HepG2 (cell line): Measurements from ENCODE around the gene TTC28. TPM values are rescaled to one million over a fixed set of nuclear protein-coding genes. Genes with fewer than 3 reads are reported as not detected.

ENCODE experiments used
- ATAC-seq: fragments of 200-7000 bp; cut with Tn5 transposase; 3 replicates; pipeline ENCODE4 v1.9.1; 2020; ENCODE audit warnings: mild to moderate bottlenecking, moderate library complexity
- BruUV-seq: library from RNA; stranded (reverse); fragments of 400-500 nt; replicated peaks from 2 replicates; lab custom pipeline; 2021; lab: Mats Ljungman, UMichigan
- CTCF ChIA-PET: fragments of 300-600 bp; formaldehyde crosslinking; extraction: SDS; loops from one replicate; lab custom pipeline; 2021; ENCODE audit warnings: low total read pairs, inconsistent platforms, low intra/inter-chr PET ratio; lab: Yijun Ruan, JAX
- POLR2A ChIA-PET: fragments of 350-600 bp; sonication (Branson Sonifier 250); formaldehyde crosslinking; loops from one replicate; lab custom pipeline; 2020; ENCODE audit warnings: antibody characterized with exemption, inconsistent platforms; lab: Yijun Ruan, JAX
- DNase-seq: peaks from one replicate; pipeline ENCODE4 v3.0.0-alpha.2; 2015; ENCODE audit warnings: low spot score
- FAIRE-seq: peaks from 3 replicates; lab custom pipeline; 2011; peaks lifted over from hg19 to GRCh38; lab: Jason Lieb, UNC
- H2AFZ ChIP-seq: one replicate; pipeline ENCODE4 v1.6.1; 2011; ENCODE audit warnings: low read length, inconsistent platforms
- H3K27ac ChIP-seq: fragments of 300-600 bp; 3 replicates; pipeline ENCODE4 v1.8.0; 2011; ENCODE audit warnings: mixed run types, mild to moderate bottlenecking, mixed read lengths, low read length, inconsistent platforms; ENCODE audit not compliant: insufficient read depth; ENCODE audit errors: extremely low read length
- H3K27me3 ChIP-seq, 2 experiments: fragments of 200-600 bp in 1 of 2; 2 replicates in 1 of 2; 3 replicates in 1 of 2; pipeline versions ENCODE4 v1.6.0 to v1.8.0; 2011; ENCODE audit warnings: low read length in 2 of 2, mild to moderate bottlenecking in 2 of 2, moderate library complexity in 2 of 2, inconsistent platforms in 1 of 2; ENCODE audit not compliant: insufficient read depth in 2 of 2, control insufficient read depth in 1 of 2
- H3K36me3 ChIP-seq, 2 experiments: fragments of 200-600 bp in 1 of 2; replicated peaks in 1 of 2; 2 replicates in 1 of 2; 3 replicates in 1 of 2; pipeline versions ENCODE4 v1.5.1 to v1.8.0; 2011; ENCODE audit warnings: low read length in 2 of 2, inconsistent platforms in 1 of 2; ENCODE audit not compliant: insufficient read depth in 2 of 2, control insufficient read depth in 1 of 2
- H3K4me1 ChIP-seq: 2 replicates; pipeline ENCODE4 v1.5.1; 2012; ENCODE audit warnings: low read length, inconsistent platforms; ENCODE audit not compliant: insufficient read depth
- H3K4me2 ChIP-seq: 2 replicates; pipeline ENCODE4 v1.6.0; 2011; ENCODE audit warnings: low read depth, low read length, inconsistent platforms
- H3K4me3 ChIP-seq, 3 experiments: fragments of 200-600 bp in 1 of 3; sonication (generic), shearing (Covaris generic) in 1 of 3; replicated peaks in 1 of 3; 2 replicates each; pipeline ENCODE4 v1.5.1; 2011 to 2016; ENCODE audit warnings: low read length in 3 of 3, inconsistent platforms in 2 of 3, low read depth in 2 of 3, mild to moderate bottlenecking in 2 of 3, control low read depth in 1 of 3, mixed read lengths in 1 of 3; ENCODE audit not compliant: insufficient read depth in 1 of 3
- H3K79me2 ChIP-seq: one replicate; pipeline ENCODE4 v1.6.1; 2011; ENCODE audit warnings: low read length, inconsistent platforms; ENCODE audit not compliant: insufficient read depth
- H3K9ac ChIP-seq: 2 replicates; pipeline ENCODE4 v1.6.0; 2011; ENCODE audit warnings: mild to moderate bottlenecking, low read depth, low read length, inconsistent platforms; ENCODE audit not compliant: insufficient read depth
- H3K9me3 ChIP-seq: 2 replicates; pipeline ENCODE4 v1.5.1; 2012; ENCODE audit warnings: mild to moderate bottlenecking, low read length
- H4K20me1 ChIP-seq: 2 replicates; pipeline ENCODE4 v1.6.0; 2011; ENCODE audit warnings: inconsistent platforms, mild to moderate bottlenecking, low read length, moderate library complexity; ENCODE audit not compliant: insufficient read depth
- CAMTA2 ChIP-seq: sonication (generic); formaldehyde crosslinking; IDR thresholded peaks from 2 replicates; pipeline ENCODE4 v1.4.0; 2020; ENCODE audit warnings: mild to moderate bottlenecking, missing genetic modification reagents, borderline replicate concordance
- CSRNP2 ChIP-seq: sonication (generic); formaldehyde crosslinking; conservative IDR thresholded peaks from 2 replicates; pipeline ENCODE4 v1.8.0; 2022; ENCODE audit warnings: low read depth, missing genetic modification reagents
- MXI1 ChIP-seq: IDR thresholded peaks from 3 replicates; pipeline ENCODE4 v1.6.1; 2012; ENCODE audit warnings: low read depth, low read length, inconsistent platforms, borderline replicate concordance
- TGIF2 ChIP-seq: IDR thresholded peaks from 2 replicates; pipeline ENCODE4 v1.6.1; 2016; ENCODE audit warnings: control low read depth, missing compliant biosample characterization
- TP53 ChIP-seq: sonication (generic); formaldehyde crosslinking; conservative IDR thresholded peaks from 2 replicates; pipeline ENCODE4 v1.4.0; 2020; ENCODE audit warnings: missing genetic modification reagents
- ZGPAT ChIP-seq: IDR thresholded peaks from 2 replicates; pipeline ENCODE4 v1.6.1; 2016; ENCODE audit warnings: mild to moderate bottlenecking
- ZHX2 ChIP-seq, 2 experiments: sonication (generic) in 1 of 2; formaldehyde crosslinking in 1 of 2; IDR thresholded peaks; 2 replicates each; pipeline versions ENCODE4 v1.6.1 to v1.9.0; 2014 to 2022; ENCODE audit warnings: antibody characterized with exemption in 1 of 2, borderline replicate concordance in 1 of 2, inconsistent platforms in 1 of 2, low read depth in 1 of 2, missing genetic modification reagents in 1 of 2
- ZNF556 ChIP-seq: sonication (generic); formaldehyde crosslinking; IDR thresholded peaks from 2 replicates; pipeline ENCODE4 v1.4.0; 2020; ENCODE audit warnings: mild to moderate bottlenecking, missing genetic modification reagents, borderline replicate concordance
- ZNF614 ChIP-seq: IDR thresholded peaks from 2 replicates; pipeline ENCODE4 v1.6.1; 2018; ENCODE audit warnings: missing biosample characterization, missing genetic modification reagents, inconsistent platforms, borderline replicate concordance
- WGBS: methylation state at CpG from one replicate; pipeline ENCODE4 v1.1.6; 2017; ENCODE audit warnings: low lambda C conversion rate; 5-methylcytosine and 5-hydroxymethylcytosine counted together
- in situ Hi-C: cut with HindIII; loops from 2 replicates; pipeline ENCODE4 v1.10.0; 2017; ENCODE audit warnings: low pct_unique_long_range_greater_than_20kb; ENCODE audit not compliant: extremely low pct_ligation_motif_present
- intact Hi-C: fragments of 100-400 bp; cut with micrococcal nuclease; formaldehyde crosslinking; loops from one replicate; pipeline ENCODE4 v1.10.0; 2022; ENCODE audit not compliant: unreplicated experiment
- polyA plus RNA-seq, 8 experiments: library from polyadenylated mRNA; depleted of rRNA in 3 of 8; stranded (reverse) in 7 of 8; unstranded in 1 of 8; fragments of >200 nt; fragmentation: Illumina TruSeq in 4 of 8; extraction: Trizol in 4 of 8; gene quantifications; 2 replicates each; pipeline versions ENCODE4 v1.2.1 to v1.2.3, GENCODE V29; 2011 to 2016; ENCODE audit warnings: low read depth in 4 of 8, missing spikeins in 1 of 8, mixed read lengths in 1 of 8; ENCODE audit not compliant: insufficient read depth in 1 of 8
- total RNA-seq, 5 experiments: library from RNA; depleted of rRNA; stranded (reverse); fragments of >200 nt; fragmentation: Illumina TruSeq; extraction: Trizol; gene quantifications; 2 replicates each; pipeline ENCODE4 v1.2.3, GENCODE V29; 2016; ENCODE audit warnings: low read depth in 1 of 5

TTC28 gene
- total and polyA plus RNA-seq, 2 of the 13 experiments (the other 11 are each of a cell fraction or from before 2014, with no cell fraction given) = 4.2 to 13.1 TPM

GRCh38 chr22:28500006-28500405 lies 179.6 kb downstream of the TTC28 start:
- Histone ChIP-seq H3K4me2 (no peak overlapping the region), H3K27ac (no peak overlapping the region), H3K36me3 (no peaks in the 10 kb centered on the region), H2AFZ (no peak overlapping the region), H3K9me3 (no peaks in the 10 kb centered on the region), H3K4me1 (no peaks in the 10 kb centered on the region), H3K27me3 (no peaks in the 10 kb centered on the region; a peak in 1 of 5 replicates), H3K79me2 (no peaks in the 10 kb centered on the region), H3K9ac (no peak overlapping the region), H4K20me1 (no peaks in the 10 kb centered on the region), H3K4me3 (no peak overlapping the region)
- 94% methylated on average over 1 of the region's 1 CpG for WGBS
- FAIRE-seq = no peak
- CTCF ChIA-PET = no interaction called here
- no TSS peak for BruUV-seq
- POLR2A ChIA-PET = no interaction called here
- in situ Hi-C loops = no loop called here
- intact Hi-C loops = no loop called here
- ATAC-seq = no peak
- DNase-seq = no peak
- TF ChIP-seq MXI1 (no peak), CAMTA2 (CRISPR knock-in tag) (no peak)

GRCh38 chr22:28498044-28498443 lies 181.6 kb downstream of the TTC28 start:
- no peak overlapping the region for H2AFZ ChIP-seq
- no peaks in the 10 kb centered on the region; a peak in 1 of 5 replicates for H3K27me3 ChIP-seq
- H3K4me3 ChIP-seq = no peak overlapping the region
- BruUV-seq = no TSS peak
- in situ Hi-C loops (no loop called here), intact Hi-C loops (no loop called here)
- no peaks in the 10 kb centered on the region for H3K79me2 ChIP-seq
- no peaks in the 10 kb centered on the region for H3K4me1 ChIP-seq
- H3K4me2 ChIP-seq = no peak overlapping the region
- FAIRE-seq (no peak), ATAC-seq (no peak), DNase-seq (no peak)
- ChIA-PET POLR2A (no interaction called here), CTCF (no interaction called here)
- H3K9ac ChIP-seq = no peak overlapping the region
- over 99% methylated on average over 4 of the region's 4 CpGs for WGBS
- H3K36me3 ChIP-seq = no peaks in the 10 kb centered on the region
- no peaks in the 10 kb centered on the region for H3K9me3 ChIP-seq
- H4K20me1 ChIP-seq = no peaks in the 10 kb centered on the region
- H3K27ac ChIP-seq = no peak overlapping the region
- TF ChIP-seq ZHX2 (IDR thresholded peaks at IDR 0.05; ENCODE audit: low read depth) = no peak
- no peak for TF ChIP-seq ZHX2 (CRISPR knock-in tag; IDR thresholded peaks at IDR 0.05; ENCODE audit: borderline replicate concordance)
- no peak for TF ChIP-seq TGIF2 (CRISPR knock-in tag)
- no peak for TF ChIP-seq ZGPAT (CRISPR knock-in tag)
- TF ChIP-seq ZNF614 = no peak
- no peak for TF ChIP-seq CSRNP2 (CRISPR knock-in tag)
- TF ChIP-seq TP53 = no peak
- no peak for TF ChIP-seq ZNF556 (CRISPR knock-in tag)
